ENCODE measurements around the gene TBC1D10A. TPM values are rescaled to one million over a fixed set of nuclear protein-coding genes. Genes with fewer than 3 reads are reported as not detected.
"Not testable (repeated sequence)": the region's sequence is repeated elsewhere in the genome, so short reads cannot be mapped to it uniquely, and the experiment has no call there.

Gene TBC1D10A
- total RNA-seq, 1 experiment from 2014 or later, result 18.6 TPM

DNA sequence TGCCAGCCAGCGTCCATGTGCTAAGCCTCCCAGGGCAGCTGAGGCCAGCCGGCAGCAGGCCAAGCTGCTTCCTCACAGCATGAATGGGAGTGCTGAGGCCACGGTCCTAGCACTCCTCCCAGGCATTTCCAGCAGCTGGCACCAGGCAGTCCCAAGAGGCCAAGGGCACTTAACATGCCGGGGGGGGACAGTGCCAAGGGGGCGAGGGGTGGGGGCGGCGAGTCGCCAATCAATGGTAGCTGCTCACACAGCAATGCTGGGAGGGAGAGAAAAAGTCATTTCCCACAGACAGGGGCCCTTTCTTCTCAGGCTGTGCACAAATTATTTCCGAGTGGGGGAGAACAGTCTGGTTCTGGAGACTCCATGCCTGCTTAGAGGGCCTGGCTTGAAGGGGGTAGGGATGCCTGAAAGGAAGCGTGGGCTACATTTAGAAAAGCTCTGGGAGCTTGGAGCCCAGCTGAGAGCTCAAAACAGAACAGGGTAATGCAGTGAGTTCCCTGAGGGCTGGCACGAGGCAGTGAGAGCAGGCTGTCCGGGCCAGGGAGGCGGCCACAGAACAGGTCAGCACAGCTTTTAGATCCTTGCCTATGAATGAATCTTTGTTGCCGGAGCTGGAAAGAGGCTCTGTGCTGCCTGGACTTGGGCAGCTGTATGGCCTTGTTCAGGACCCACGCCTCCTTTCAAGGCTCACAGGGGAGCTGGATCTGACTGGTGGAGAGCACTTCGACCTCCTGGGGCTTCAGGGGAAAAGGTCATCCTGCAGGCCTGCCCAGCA, 14.4 kb upstream of the TBC1D10A start (continued):
- TF ChIP-seq POLR2AphosphoS5 (IDR thresholded peaks at IDR 0.05; ENCODE audit: low read depth, low read length), result no peak
- TF ChIP-seq TCF7L2 (IDR thresholded peaks at IDR 0.05; ENCODE audit: borderline replicate concordance, extremely low read depth, insufficient read depth, insufficient read length), result no peak
- TF ChIP-seq SIN3A (IDR thresholded peaks at IDR 0.05; ENCODE audit: low read depth), result no peak
- TF ChIP-seq, protein P1, sequence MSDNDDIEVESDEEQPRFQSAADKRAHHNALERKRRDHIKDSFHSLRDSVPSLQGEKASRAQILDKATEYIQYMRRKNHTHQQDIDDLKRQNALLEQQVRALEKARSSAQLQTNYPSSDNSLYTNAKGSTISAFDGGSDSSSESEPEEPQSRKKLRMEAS (IDR thresholded peaks at IDR 0.05), result no peak
- TF ChIP-seq ELF1 (IDR thresholded peaks at IDR 0.05; ENCODE audit: borderline replicate concordance, low read depth), result no peak

- no peaks in the 10 kb centered on the region; the same call in none of the 2 replicates for H3K79me2 ChIP-seq (ENCODE audit: insufficient read depth, low read length)
- H3K4me3 ChIP-seq (replicated peaks in 1 of 2; ENCODE audit: low read depth in 1 of 2, low read length in 2 of 2), result no peak overlapping the region
- no TSS peak for BruUV-seq (replicated peaks)
- H3K9me3 ChIP-seq (ENCODE audit: control insufficient read depth in 1 of 2, insufficient read depth in 1 of 2, low read depth in 1 of 2, low read length in 2 of 2), result no peaks in the 10 kb centered on the region
- H3K9ac ChIP-seq (ENCODE audit: low read length), result no peak overlapping the region
- no peak overlapping the region for H3K4me2 ChIP-seq (ENCODE audit: low read length)
- ATAC-seq (no peak), DNase-seq (ENCODE audit: low read depth, low spot score) (no peak)
- CTCF ChIA-PET, result no interaction called here
- RAD21 ChIA-PET (ENCODE audit: low non-redundant PET in 1 of 2, low total read pairs in 2 of 2, uncharacterized antibody in 2 of 2, unreplicated experiment in 2 of 2), result no interaction called here
- H3K4me1 ChIP-seq (ENCODE audit: control insufficient read depth in 1 of 2, insufficient read depth in 2 of 2, low read length in 2 of 2), result no peaks in the 10 kb centered on the region
- H3K36me3 ChIP-seq (ENCODE audit: control insufficient read depth in 1 of 2, insufficient read depth in 2 of 2, low read length in 2 of 2), result peaks cover 74 to 95% of the 10 kb centered on the region in 2 experiments
- no peak for TF ChIP-seq SP1 (IDR thresholded peaks at IDR 0.05; ENCODE audit: low read depth)
- TF ChIP-seq POLR2AphosphoS5 (IDR thresholded peaks at IDR 0.05; ENCODE audit: low read depth, low read length), result no peak
- no peak for TF ChIP-seq REST (IDR thresholded peaks at IDR 0.05; ENCODE audit: low read depth)
- no peak for TF ChIP-seq ZFX (IDR thresholded peaks at IDR 0.05)
- TF ChIP-seq EZH2phosphoT487 (IDR thresholded peaks at IDR 0.05; ENCODE audit: borderline replicate concordance), result no peak
- TF ChIP-seq, protein P2, sequence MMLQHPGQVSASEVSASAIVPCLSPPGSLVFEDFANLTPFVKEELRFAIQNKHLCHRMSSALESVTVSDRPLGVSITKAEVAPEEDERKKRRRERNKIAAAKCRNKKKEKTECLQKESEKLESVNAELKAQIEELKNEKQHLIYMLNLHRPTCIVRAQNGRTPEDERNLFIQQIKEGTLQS (IDR thresholded peaks at IDR 0.05), result no peak
- TF ChIP-seq SIN3A (IDR thresholded peaks at IDR 0.05; ENCODE audit: low read depth), result no peak
- TF ChIP-seq ZNF274 (IDR thresholded peaks at IDR 0.05; ENCODE audit: low read depth, low read length), result no peak
- TF ChIP-seq FOSL1 (IDR thresholded peaks at IDR 0.05; ENCODE audit: low read depth), result no peak
- POLR2A ChIA-PET, result no interaction called here
- no peaks in the 10 kb centered on the region for H4K20me1 ChIP-seq (ENCODE audit: insufficient read depth)
- no peaks in the 10 kb centered on the region for H3K27me3 ChIP-seq (ENCODE audit: insufficient read depth, low read length)
- intact Hi-C loops (cut with micrococcal nuclease), result no loop called here
- no peak overlapping the region for H2AFZ ChIP-seq (ENCODE audit: low read depth, low read length, poor library complexity, severe bottlenecking)
- H3K9me2 ChIP-seq (ENCODE audit: insufficient read depth), result no peaks in the 10 kb centered on the region
- H3K27ac ChIP-seq (ENCODE audit: low read depth, low read length), result no peak overlapping the region
Measured at GRCh38 chr22:30338802-30339201, 12.1 kb upstream of the TBC1D10A start.

GRCh38 chr22:30338341-30338740, 11.6 kb upstream of the TBC1D10A start:
- H3K9me2 ChIP-seq (ENCODE audit: insufficient read depth); H2AFZ ChIP-seq (ENCODE audit: low read depth, low read length, poor library complexity, severe bottlenecking); POLR2A ChIA-PET; H3K79me2 ChIP-seq (ENCODE audit: insufficient read depth, low read length); DNase-seq (ENCODE audit: low read depth, low spot score); H3K9me3 ChIP-seq (ENCODE audit: control insufficient read depth in 1 of 2, insufficient read depth in 1 of 2, low read depth in 1 of 2, low read length in 2 of 2); ATAC-seq; intact Hi-C loops (cut with micrococcal nuclease); H4K20me1 ChIP-seq (ENCODE audit: insufficient read depth); BruUV-seq (replicated peaks); H3K4me3 ChIP-seq (replicated peaks in 1 of 2; ENCODE audit: low read depth in 1 of 2, low read length in 2 of 2); H3K9ac ChIP-seq (ENCODE audit: low read length); CTCF ChIA-PET; H3K4me1 ChIP-seq (ENCODE audit: control insufficient read depth in 1 of 2, insufficient read depth in 2 of 2, low read length in 2 of 2); H3K27ac ChIP-seq (ENCODE audit: low read depth, low read length); H3K27me3 ChIP-seq (ENCODE audit: insufficient read depth, low read length); RAD21 ChIA-PET (ENCODE audit: low non-redundant PET in 1 of 2, low total read pairs in 2 of 2, uncharacterized antibody in 2 of 2, unreplicated experiment in 2 of 2); H3K4me2 ChIP-seq (ENCODE audit: low read length): not testable (repeated sequence)
- H3K36me3 ChIP-seq (ENCODE audit: control insufficient read depth in 1 of 2, insufficient read depth in 2 of 2, low read length in 2 of 2), result peaks cover 74 to 94% of the 10 kb centered on the region in 2 experiments

Data from HCT116 (cell line).